GM12878 (cell line): Measurements from ENCODE around the gene HHLA2. TPM values are rescaled to one million over a fixed set of nuclear protein-coding genes. Genes with fewer than 3 reads are reported as not detected.

Source experiments
- ATAC-seq: fragments of 200-7000 bp; cut with Tn5 transposase; 3 replicates; pipeline ENCODE4 v1.9.1; 2020; ENCODE audit warnings: mild to moderate bottlenecking, moderate library complexity
- BruUV-seq: library from RNA; stranded (reverse); fragments of 400-500 nt; replicated peaks from 2 replicates; lab custom pipeline; 2021; lab: Mats Ljungman, UMichigan
- CTCF ChIA-PET: fragments of 300-600 bp; sonication (Branson Sonifier 250); formaldehyde crosslinking; extraction: SDS; loops from one replicate; lab custom pipeline; 2021; ENCODE audit warnings: inconsistent platforms; lab: Yijun Ruan, JAX
- POLR2A ChIA-PET: fragments of 350-600 bp; formaldehyde crosslinking; extraction: SDS; loops from one replicate; lab custom pipeline; 2021; ENCODE audit warnings: inconsistent platforms; lab: Charles Lee
- RAD21 ChIA-PET: fragments of 300-600 bp; sonication (Branson Sonifier 250); formaldehyde crosslinking; loops from one replicate; lab custom pipeline; 2023; ENCODE audit warnings: antibody characterized with exemption; ENCODE audit not compliant: unreplicated experiment; lab: Charles Lee
- SMC1A ChIA-PET: fragments of 300-600 bp; sonication (Branson Sonifier 250); formaldehyde crosslinking; loops from one replicate; lab custom pipeline; 2023; ENCODE audit not compliant: unreplicated experiment, uncharacterized antibody; lab: Charles Lee
- DNase-seq: peaks from one replicate; pipeline ENCODE4 v3.0.0-alpha.2; 2011; ENCODE audit warnings: low read depth, low spot score
- FAIRE-seq: peaks from 3 replicates; lab custom pipeline; 2011; peaks lifted over from hg19 to GRCh38; lab: Jason Lieb, UNC
- H2AFZ ChIP-seq: 2 replicates; pipeline ENCODE4 v1.6.0; 2011; ENCODE audit warnings: low read depth, low read length, control low read depth; ENCODE audit not compliant: control insufficient read depth
- H3K27ac ChIP-seq: 2 replicates; pipeline ENCODE4 v1.5.1; 2011; ENCODE audit warnings: control low read depth; ENCODE audit not compliant: control insufficient read depth, insufficient read depth
- H3K27me3 ChIP-seq, 2 experiments: replicated peaks in 1 of 2; 2 replicates each; pipeline versions ENCODE4 v1.6.0 to v1.6.1; 2011; ENCODE audit warnings: low read length in 1 of 2; ENCODE audit not compliant: control insufficient read depth in 2 of 2, insufficient read depth in 2 of 2
- H3K36me3 ChIP-seq, 2 experiments: 2 replicates each; pipeline ENCODE4 v1.5.1; 2011; ENCODE audit warnings: low read length in 1 of 2; ENCODE audit not compliant: control insufficient read depth in 2 of 2, insufficient read depth in 2 of 2
- H3K4me1 ChIP-seq: 2 replicates; pipeline ENCODE4 v1.6.1; 2011; ENCODE audit warnings: mild to moderate bottlenecking, low read length, moderate library complexity, mixed read lengths; ENCODE audit not compliant: control insufficient read depth, insufficient read depth
- H3K4me2 ChIP-seq: 2 replicates; pipeline ENCODE4 v1.6.0; 2011; ENCODE audit warnings: control low read depth; ENCODE audit not compliant: control insufficient read depth, insufficient read depth
- H3K4me3 ChIP-seq: fragments of 200-600 bp; sonication (generic); 2 replicates; pipeline ENCODE4 v1.5.1; 2016
- H3K79me2 ChIP-seq: 2 replicates; pipeline ENCODE4 v1.6.0; 2011; ENCODE audit warnings: low read length; ENCODE audit not compliant: control insufficient read depth, insufficient read depth
- H3K9ac ChIP-seq: 2 replicates; pipeline ENCODE4 v1.8.0; 2011; ENCODE audit warnings: low read length, control low read depth, mixed read lengths; ENCODE audit not compliant: control insufficient read depth, insufficient read depth
- H3K9me3 ChIP-seq: replicated peaks from 3 replicates; pipeline ENCODE4 v1.5.1; 2011; ENCODE audit warnings: mild to moderate bottlenecking, low read length; ENCODE audit not compliant: control insufficient read depth, insufficient read depth
- H4K20me1 ChIP-seq: 2 replicates; pipeline ENCODE4 v1.6.0; 2011; ENCODE audit not compliant: control insufficient read depth, insufficient read depth
- BCL3 ChIP-seq: IDR thresholded peaks from 2 replicates; pipeline ENCODE4 v1.6.1; 2011; ENCODE audit warnings: borderline replicate concordance, low read depth, mild to moderate bottlenecking, moderate library complexity, low read length; ENCODE audit not compliant: insufficient read depth, poor library complexity, severe bottlenecking
- ESRRA ChIP-seq: IDR thresholded peaks from 2 replicates; pipeline ENCODE4 v1.6.1; 2012; ENCODE audit warnings: mild to moderate bottlenecking, low read length, improper control_type of control experiment
- HDAC6 ChIP-seq: fragments of 200-600 bp; sonication (generic); IDR thresholded peaks from one replicate; pipeline ENCODE4 v1.8.0; 2017; ENCODE audit warnings: antibody characterized with exemption; ENCODE audit not compliant: unreplicated experiment
- JUNB ChIP-seq: IDR thresholded peaks from 2 replicates; pipeline ENCODE4 v1.6.1; 2016; ENCODE audit warnings: antibody characterized with exemption, mild to moderate bottlenecking
- MEF2A ChIP-seq: IDR thresholded peaks from 2 replicates; pipeline ENCODE4 v1.6.1; 2011; ENCODE audit warnings: low read depth, mild to moderate bottlenecking, low read length, moderate library complexity; ENCODE audit not compliant: insufficient read depth
- RBBP5 ChIP-seq: fragments of 200-600 bp; sonication (generic); conservative IDR thresholded peaks from 2 replicates; pipeline ENCODE4 v1.6.1; 2016
- RELB ChIP-seq: fragments of 450-650 bp; IDR thresholded peaks from 2 replicates; pipeline ENCODE4 v1.6.1; 2017; ENCODE audit warnings: low read depth, mild to moderate bottlenecking, moderate library complexity
- SREBF1 ChIP-seq: IDR thresholded peaks from 2 replicates; pipeline ENCODE4 v1.6.1; 2012; ENCODE audit warnings: mild to moderate bottlenecking, low read length
- YBX1 ChIP-seq: fragments of 450-650 bp; IDR thresholded peaks from 2 replicates; pipeline ENCODE4 v1.6.1; 2016; ENCODE audit warnings: antibody characterized with exemption
- ZBTB40 ChIP-seq: fragments of 450-650 bp; IDR thresholded peaks from 2 replicates; pipeline ENCODE4 v1.6.1; 2016; ENCODE audit warnings: mild to moderate bottlenecking, moderate library complexity, borderline replicate concordance
- ZNF687 ChIP-seq: fragments of 450-650 bp; IDR thresholded peaks from 2 replicates; pipeline ENCODE4 v1.6.1; 2017; ENCODE audit warnings: mild to moderate bottlenecking, moderate library complexity
- WGBS: methylation state at CpG from one replicate; pipeline ENCODE4 v1.1.6; 2016; ENCODE audit warnings: low lambda C conversion rate; ENCODE audit not compliant: insufficient replicate concordance, insufficient coverage; ENCODE audit errors: missing lambda C conversion rate; 5-methylcytosine and 5-hydroxymethylcytosine counted together
- in situ Hi-C: fragments of 300-500 bp; cut with MboI; formaldehyde crosslinking; loops from 9 replicates; pipeline ENCODE4 v1.14.3; 2018; ENCODE audit warnings: mixed read lengths
- intact Hi-C: fragments of 100-400 bp; cut with micrococcal nuclease; formaldehyde crosslinking; loops from one replicate; pipeline ENCODE4 v1.14.2; 2022; ENCODE audit not compliant: unreplicated experiment
- polyA plus RNA-seq, 11 experiments: library from polyadenylated mRNA; depleted of rRNA in 4 of 11; unstranded in 6 of 11; stranded (reverse) in 5 of 11; fragments of >200 nt; fragmentation: Nextera tagmentation in 4 of 11; fragmentation: Illumina TruSeq in 1 of 11; extraction: Ambion mirVana in 4 of 11; extraction: Trizol in 1 of 11; gene quantifications; 1 replicate in 1 of 11; 2 replicates in 10 of 11; pipeline versions ENCODE4 v1.2.1 to v1.2.3, GENCODE V29; 2011 to 2016; ENCODE audit warnings: inconsistent platforms in 2 of 11, missing spikeins in 2 of 11, low read depth in 1 of 11
- total RNA-seq, 4 experiments: library from RNA; depleted of rRNA in 3 of 4; stranded (reverse); fragments of >200 nt in 3 of 4; fragmentation: Illumina TruSeq in 1 of 4; extraction: Trizol in 1 of 4; gene quantifications; 2 replicates each; pipeline versions ENCODE4 v1.2.1 to v1.2.3, GENCODE V29; 2013 to 2021

The HHLA2 gene
- total and polyA plus RNA-seq, 10 of the 15 experiments (the other 5 are each of a cell fraction or from before 2014, with no cell fraction given): 0.11 to 1.3 (median 0.28) TPM; not detected in 1

GRCh38 chr3:108315767-108316301 is 19.5 kb downstream of the HHLA2 start:
- no TSS peak for BruUV-seq
- ChIA-PET SMC1A (interaction anchor here (0.6 to 2.2 kb wide), 4 partner anchors 11 to 25 kb away, joined by 3 to 11 read pairs (median 4); partner anchors contain the start of gene HHLA2), RAD21 (interaction anchor here (0.9 to 1.3 kb wide), 3 partner anchors 11 to 176 kb away, joined by 3 read pairs; no protein-coding TSS in a partner anchor), POLR2A (no interaction called here), CTCF (interaction anchor here (1.0 to 1.2 kb wide), 3 partner anchors 77 to 162 kb away, joined by 3 read pairs; no protein-coding TSS in a partner anchor)
- DNase-seq (no peak), ATAC-seq (no peak), FAIRE-seq (no peak)
- Histone ChIP-seq H3K9me3 (no peaks in the 10 kb centered on the region), H2AFZ (no peak overlapping the region), H3K9ac (no peak overlapping the region), H3K36me3 (no peaks in the 10 kb centered on the region), H3K27me3 (peaks cover 0 to 2% of the 10 kb centered on the region in 2 experiments; a peak in 1 of 4 replicates), H3K4me3 (no peak overlapping the region), H3K79me2 (no peaks in the 10 kb centered on the region), H3K27ac (no peak overlapping the region), H4K20me1 (no peaks in the 10 kb centered on the region), H3K4me1 (no peaks in the 10 kb centered on the region), H3K4me2 (no peak overlapping the region)
- intact Hi-C loops: no loop called here
- in situ Hi-C loops: no loop called here
- whole genome bisulfite sequencing: 89% methylated on average over 2 of the region's 2 CpGs
- no peak for TF ChIP-seq YBX1
- TF ChIP-seq RBBP5: no peak
- TF ChIP-seq HDAC6: no peak
- no peak for TF ChIP-seq ESRRA
- TF ChIP-seq RELB: no peak
- TF ChIP-seq ZBTB40: no peak
- TF ChIP-seq MEF2A: no peak
- TF ChIP-seq SREBF1: no peak
- no peak for TF ChIP-seq JUNB
- no peak for TF ChIP-seq ZNF687
- no peak for TF ChIP-seq BCL3
